AG08396 (cell line): ENCODE measurements around the gene G0S2.

Experiments
- DNase-seq: peaks from one replicate; pipeline ENCODE4 v3.0.0; 2012; ENCODE audit warnings: low spot score, mixed read lengths

The G0S2 gene

GRCh38 chr1:209648931-209649776 is 26.1 kb upstream of the G0S2 start:
- DNase-seq: peak; percentile 66

GRCh38 chr1:209650454-209650853 is 24.8 kb upstream of the G0S2 start:
- no peak for DNase-seq

GRCh38 chr1:209651138-209651587 is 24.0 kb upstream of the G0S2 start:
- DNase-seq: peak; percentile 80

GRCh38 chr1:209652121-209652735 is 23.0 kb upstream of the G0S2 start, which contains the start of gene LAMB3:
Gene LAMB3, minus strand, starts transcription at chr1:209652425. Its CDS starts 1,481 bp downstream, at chr1:209650944.
- DNase-seq: no peak

- peak; percentile 26 for DNase-seq
Observed at GRCh38 chr1:209652873-209653401, 22.3 kb upstream of the G0S2 start.

GRCh38 chr1:209653915-209654351 is 21.3 kb upstream of the G0S2 start:
- DNase-seq: no peak

GRCh38 chr1:209655411-209656231 is 19.6 kb upstream of the G0S2 start:
- DNase-seq: no peak

- DNase-seq: no peak
Observed at GRCh38 chr1:209657140-209657879, 17.9 kb upstream of the G0S2 start.

- no peak for DNase-seq
Observed at GRCh38 chr1:209657918-209658317, 17.3 kb upstream of the G0S2 start.

- no peak for DNase-seq
Observed at GRCh38 chr1:209659909-209660308, 15.3 kb upstream of the G0S2 start.

- no peak for DNase-seq
Observed at GRCh38 chr1:209661071-209661470, 14.1 kb upstream of the G0S2 start.

GRCh38 chr1:209662879-209663327 is 12.3 kb upstream of the G0S2 start:
- no peak for DNase-seq

- no peak for DNase-seq
Observed at GRCh38 chr1:209667103-209667502, 8.1 kb upstream of the G0S2 start.

GRCh38 chr1:209667708-209668107 is 7.5 kb upstream of the G0S2 start:
- no peak for DNase-seq

GRCh38 chr1:209670441-209671082 is 4.7 kb upstream of the G0S2 start:
- DNase-seq: no peak

- no peak for DNase-seq
Observed at GRCh38 chr1:209672705-209673630, 2.2 kb upstream of the G0S2 start.

- no peak for DNase-seq
Observed at GRCh38 chr1:209673631-209674417, 1.4 kb upstream of the G0S2 start.

- peak; percentile 45 for DNase-seq
Observed at GRCh38 chr1:209675565-209676154, 448 bp downstream of the G0S2 start.
